Left colon (tissue), 2 donors: ENCODE results near the gene FRMD4A. TPM values are rescaled to one million over a fixed set of nuclear protein-coding genes. Genes with fewer than 3 reads are reported as not detected.

Experiments used
- ATAC-seq: fragments of 200-7000 bp; cut with Tn5 transposase; one replicate; pipeline ENCODE4 v1.9.1; 2020; ENCODE audit warnings: mild to moderate bottlenecking, moderate library complexity
- DNase-seq, 2 donors: peaks; one replicate each; pipeline ENCODE4 v3.0.0-alpha.2; 2020
- intact Hi-C, 2 donors: fragments of 100-400 bp; cut with DNase I in 1 of 2; cut with micrococcal nuclease in 1 of 2; formaldehyde crosslinking; loops; one replicate each; pipeline versions ENCODE4 v1.11.2 to v1.14.0; 2022; cut with DNase I, micrococcal nuclease
- total RNA-seq, 2 donors: library from RNA; stranded (reverse); fragmentation: NEBNext Ultra II Directional; extraction: Animal tissue kit (Norgen Biotek cat#: 25700); gene quantifications; one replicate each; pipeline ENCODE4 v1.2.1, GENCODE V29; 2021
- donor health status: DM: no; HTN: no; CAD: no.
- donor health status: DM: yes; HTN: yes; CAD: no.

The FRMD4A gene
- total RNA-seq, 2 donors from 2014 or later = 5.1 to 11.2 TPM

DNA sequence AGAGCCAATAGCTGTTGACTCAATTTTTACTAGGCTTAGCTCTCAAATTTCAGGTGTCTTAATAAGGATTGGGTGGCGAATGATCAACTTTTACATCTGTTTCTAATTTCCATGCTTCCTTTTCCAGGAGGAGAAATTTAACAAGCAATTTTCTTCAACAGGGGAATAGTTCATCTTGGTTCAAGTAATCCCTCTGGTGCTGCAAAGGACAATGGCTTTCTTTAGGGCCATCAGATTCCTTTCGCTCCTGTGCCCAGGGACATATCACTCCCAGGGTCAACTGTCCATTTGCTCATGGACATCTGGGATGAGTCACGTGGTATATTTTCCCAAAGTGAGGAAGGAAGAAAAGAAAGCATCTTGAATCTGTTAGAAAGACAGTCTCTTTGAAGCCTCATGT lies 313.3 kb downstream of the FRMD4A start:
- DNase-seq = no peak
- no peak for ATAC-seq
- intact Hi-C loops = no loop called here

DNA sequence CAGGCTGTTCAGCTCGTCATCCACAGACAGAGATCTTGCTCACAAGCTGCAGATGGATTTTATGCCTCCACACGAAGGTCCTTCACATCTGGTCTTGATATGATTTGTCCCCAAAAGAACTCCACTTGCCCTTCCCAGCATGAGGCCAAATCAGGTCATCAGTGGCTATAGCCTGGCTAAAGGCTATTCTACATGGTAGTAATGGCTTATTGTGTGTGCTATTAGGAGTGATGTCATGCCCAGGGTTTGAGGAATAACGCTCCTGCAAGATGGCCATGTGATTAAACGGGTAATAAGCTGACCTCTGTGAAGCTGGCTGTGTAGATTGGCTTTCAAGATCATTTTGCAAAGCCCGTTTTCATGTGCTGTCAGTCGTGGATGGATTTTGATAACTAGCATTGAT lies 313.8 kb downstream of the FRMD4A start:
- intact Hi-C loops = no loop called here
- DNase-seq = no peak
- no peak for ATAC-seq

DNA sequence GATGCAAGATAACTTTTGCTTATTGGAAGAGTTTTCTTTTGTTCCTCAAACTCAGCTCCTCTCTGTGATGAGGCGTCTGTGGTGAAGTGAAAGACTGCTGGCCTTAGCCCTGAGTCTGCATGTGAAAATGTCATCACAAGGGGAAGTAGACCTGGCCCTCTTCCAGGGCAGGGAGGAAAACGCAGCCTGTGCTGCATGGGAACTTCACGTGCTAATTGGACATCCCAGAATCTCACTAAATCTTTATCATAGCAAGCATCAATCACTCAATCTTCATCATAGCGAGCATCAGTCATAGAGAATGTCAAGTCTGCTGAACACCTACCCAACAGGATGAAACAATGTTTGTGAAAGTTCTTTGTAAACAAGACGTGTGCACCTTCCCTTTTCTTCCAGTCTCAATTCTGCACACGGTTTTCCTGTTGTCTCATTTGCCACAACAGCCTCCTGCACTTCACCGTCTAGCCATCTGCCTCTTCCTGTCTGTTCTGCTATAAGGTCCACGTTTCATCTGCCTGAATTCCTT lies 314.6 kb downstream of the FRMD4A start:
- intact Hi-C loops = no loop called here
- ATAC-seq (no peak), DNase-seq (peak; percentile 34 to 44)

DNA sequence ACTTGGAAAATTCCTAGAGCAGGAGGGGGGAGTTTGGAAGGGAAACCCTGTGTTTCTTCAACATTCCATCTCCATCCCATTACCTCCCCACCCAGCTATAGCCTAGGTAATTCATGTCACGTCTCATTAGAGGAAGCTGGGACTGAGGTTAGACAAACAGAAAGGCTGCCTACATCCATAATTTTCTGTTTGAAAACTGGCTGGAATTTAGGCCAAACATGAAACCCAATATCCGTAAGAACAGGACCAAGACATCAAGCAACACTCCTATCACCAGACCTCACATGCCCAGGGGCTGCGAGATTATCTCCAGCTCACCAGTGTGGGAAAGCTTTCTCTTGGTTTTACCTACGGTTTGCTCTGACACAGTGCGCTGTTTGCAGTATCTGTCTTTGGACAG lies 316.3 kb downstream of the FRMD4A start:
- DNase-seq = no peak
- intact Hi-C loops = no loop called here
- ATAC-seq = no peak

DNA sequence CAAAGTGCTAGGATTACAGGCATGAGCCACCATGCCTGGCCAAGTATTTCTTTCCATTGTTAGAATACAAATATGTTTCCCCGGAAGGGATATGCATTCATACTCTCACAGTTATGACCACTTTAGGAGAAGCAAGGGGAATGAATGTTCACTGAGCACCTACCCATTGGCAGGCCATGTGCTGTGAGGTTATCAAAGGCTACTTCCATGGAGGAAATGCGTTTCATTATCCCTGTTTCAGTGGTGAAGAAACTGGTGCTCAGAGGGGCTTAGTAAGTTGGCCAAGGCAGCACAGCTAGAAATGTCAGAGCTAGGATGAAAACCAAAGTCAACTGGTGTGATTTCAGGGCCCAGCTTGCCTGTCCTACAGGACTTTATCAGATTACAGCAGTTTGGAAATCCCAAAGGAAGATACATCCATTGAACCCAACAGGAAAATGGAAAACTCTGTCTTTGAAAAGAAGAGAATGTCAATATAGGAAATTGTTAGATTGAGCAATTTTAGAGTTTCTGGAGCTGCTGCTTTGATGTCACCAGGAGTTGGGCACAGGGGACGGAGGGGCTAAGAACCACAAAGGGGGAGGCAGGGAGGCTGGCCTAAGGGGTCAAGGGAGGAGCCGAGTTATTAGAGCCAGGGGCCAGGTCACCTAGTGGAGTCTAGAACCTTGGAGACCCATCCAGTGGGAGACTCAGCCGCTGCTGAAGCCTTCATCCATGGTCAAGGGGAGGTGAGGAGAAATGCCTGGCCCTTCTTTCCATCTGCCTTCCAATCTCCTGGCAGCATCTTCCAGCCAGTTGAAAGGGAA lies 319.8 kb downstream of the FRMD4A start:
- ATAC-seq (no peak), DNase-seq (no peak)
- intact Hi-C loops = no loop called here

DNA sequence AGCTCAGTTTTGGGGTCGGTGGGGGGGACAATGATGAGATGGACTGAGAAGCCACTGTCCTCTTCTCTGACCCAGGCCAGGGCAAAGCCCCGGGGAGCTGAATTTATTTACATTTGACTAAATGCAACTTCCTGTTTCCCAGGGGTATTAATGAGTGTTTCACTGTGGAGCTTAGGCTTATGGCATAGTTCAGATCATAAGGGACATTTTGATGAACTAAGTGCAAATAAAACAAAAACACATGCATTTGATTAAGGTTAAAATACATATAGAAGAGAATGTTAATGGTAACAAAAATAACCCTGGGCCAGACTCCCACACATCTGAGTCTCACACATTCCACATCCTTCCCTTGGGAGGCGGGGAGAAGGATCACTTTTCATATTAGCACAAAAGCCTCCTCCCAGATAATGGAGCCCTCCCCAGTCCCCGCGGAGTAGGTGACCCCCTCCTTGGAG lies 320.6 kb downstream of the FRMD4A start:
- no peak for DNase-seq
- ATAC-seq = no peak
- intact Hi-C loops = no loop called here

DNA sequence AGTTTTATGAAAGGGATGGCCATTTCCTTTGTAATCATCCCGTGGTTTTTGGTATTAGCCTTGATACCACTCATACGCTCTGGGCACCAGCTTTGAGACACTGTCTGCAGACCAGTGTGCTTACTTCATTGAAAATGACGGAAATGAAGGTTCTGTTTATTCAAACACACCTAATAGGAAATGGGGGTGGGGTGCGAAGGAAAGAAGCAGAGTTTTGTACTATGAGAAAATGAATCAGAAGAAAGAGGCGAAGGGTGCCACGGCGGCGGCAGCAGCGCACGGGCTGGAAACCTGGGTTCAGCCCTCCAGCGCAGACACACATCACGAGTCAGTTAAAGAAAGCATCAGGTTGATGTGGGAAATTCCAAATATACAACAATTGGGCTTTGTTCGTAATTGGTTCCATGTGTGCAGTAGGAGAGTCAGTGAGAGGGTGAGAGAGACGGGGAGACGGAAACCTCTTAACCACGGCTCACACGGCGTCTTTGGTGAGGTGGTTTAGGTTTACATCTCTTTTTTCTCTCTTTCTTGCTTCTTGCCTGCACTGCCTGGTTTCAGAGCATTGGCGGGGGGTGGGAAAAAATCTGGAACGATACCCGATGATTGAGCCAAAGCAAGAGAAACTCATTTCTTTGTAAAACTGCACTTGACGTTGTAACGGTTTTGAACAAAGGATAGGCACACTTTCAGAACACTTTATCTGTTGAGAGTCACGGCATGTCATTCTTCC lies 321.2 kb downstream of the FRMD4A start:
- ATAC-seq (no peak), DNase-seq (peak in 1 of 2 donors; percentile 23)
- intact Hi-C loops = no loop called here

DNA sequence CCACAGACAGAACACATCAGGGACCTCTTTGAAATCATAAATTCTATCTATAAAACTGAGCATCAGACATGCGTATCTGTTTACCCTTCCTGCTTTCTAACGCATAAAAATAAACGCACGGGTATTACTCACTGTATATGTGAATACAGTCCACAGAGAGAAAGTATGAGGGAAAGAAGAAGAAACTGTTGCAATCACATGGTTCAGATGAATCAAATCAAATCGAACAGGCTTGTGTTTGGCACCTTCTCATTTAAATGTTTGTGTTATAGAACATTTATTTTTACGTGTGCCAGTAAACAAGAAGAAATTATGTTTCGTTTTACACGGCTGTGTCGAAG lies 322.0 kb downstream of the FRMD4A start:
- intact Hi-C loops = no loop called here
- no peak for DNase-seq
- no peak for ATAC-seq

DNA sequence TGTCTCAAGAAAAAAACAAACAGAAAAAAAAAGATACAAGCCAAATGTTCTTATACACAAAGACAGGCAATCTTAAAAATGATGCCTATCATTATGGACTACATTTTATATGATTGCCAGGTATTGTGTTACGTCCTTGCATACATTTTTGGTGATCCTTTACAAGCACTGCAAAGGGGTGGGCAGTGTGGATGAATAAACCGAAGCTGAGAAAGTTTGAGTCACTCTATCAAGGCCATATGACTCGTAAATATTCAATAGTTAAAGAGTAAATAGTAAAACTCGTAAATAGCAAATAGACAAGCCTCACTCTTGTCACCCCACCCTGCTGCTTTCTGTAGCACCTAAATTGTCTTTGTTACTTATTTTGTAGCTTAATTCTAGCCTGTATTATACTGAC lies 326.2 kb downstream of the FRMD4A start:
- intact Hi-C loops = no loop called here
- no peak for DNase-seq
- no peak for ATAC-seq

DNA sequence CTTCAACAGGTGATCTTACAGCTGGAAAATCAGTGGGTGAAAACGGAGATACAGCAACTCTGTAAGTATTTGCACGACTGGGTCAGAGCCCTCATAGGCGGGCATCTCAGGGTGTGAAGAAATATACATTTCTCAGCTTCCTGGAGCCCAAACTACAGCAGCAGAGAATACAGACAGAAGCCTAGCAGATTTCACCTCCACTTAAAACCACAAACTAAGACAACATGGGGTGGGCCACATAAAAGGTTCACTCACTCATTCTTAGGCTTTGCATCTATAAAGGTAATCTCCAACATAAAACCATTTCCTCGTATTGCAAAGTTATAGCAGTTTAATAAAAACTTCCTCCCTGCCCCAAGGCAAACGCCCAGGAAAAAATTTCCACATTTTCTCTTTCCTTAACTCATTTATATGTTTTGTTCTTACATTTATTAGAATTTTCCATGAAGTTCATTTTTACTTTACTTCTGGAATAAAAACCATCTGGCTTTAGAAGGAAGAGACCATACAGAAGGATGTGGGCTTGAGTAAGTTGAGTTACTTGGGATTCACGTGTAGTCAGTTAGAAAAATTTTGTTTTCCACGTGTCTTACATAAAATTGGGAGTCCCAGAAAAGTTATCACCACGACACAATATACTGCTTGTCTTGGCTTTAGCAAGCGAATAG lies 327.1 kb downstream of the FRMD4A start:
- DNase-seq (no peak), ATAC-seq (no peak)
- intact Hi-C loops = no loop called here

DNA sequence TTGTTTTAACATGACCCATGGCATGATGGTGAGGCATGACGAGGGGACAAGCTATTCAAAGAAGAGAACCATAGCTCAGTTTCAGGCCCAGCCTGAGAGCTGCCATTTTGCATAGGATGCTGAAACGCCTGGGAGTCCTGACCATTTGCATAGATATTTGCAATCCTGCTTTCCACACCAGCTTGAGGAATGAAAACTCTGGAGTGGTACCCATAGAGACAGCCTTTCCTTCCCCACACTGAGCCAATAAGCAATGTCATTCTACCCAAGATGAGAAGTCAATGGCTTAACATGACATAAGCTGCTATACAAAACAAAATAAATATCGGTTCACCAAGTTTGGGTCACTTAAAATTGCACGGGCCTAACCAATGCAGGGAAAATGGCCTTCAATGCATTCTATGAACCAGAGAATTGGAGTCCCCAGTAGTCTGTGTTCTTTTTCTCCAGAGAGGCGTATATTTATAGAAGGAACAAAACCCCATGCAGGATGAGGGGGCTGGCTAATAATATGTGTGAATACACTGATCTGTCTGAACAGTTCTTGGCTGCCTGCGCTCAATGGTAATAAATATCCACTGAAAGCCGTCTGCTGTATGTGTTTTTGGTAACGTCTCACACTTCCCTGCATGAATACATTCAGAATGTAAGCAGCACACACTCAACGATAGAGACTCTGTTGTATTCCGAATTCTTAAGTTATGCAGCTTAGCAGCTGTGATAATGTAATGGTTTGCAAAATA lies 329.3 kb downstream of the FRMD4A start:
- DNase-seq (no peak), ATAC-seq (no peak)
- intact Hi-C loops = no loop called here

DNA sequence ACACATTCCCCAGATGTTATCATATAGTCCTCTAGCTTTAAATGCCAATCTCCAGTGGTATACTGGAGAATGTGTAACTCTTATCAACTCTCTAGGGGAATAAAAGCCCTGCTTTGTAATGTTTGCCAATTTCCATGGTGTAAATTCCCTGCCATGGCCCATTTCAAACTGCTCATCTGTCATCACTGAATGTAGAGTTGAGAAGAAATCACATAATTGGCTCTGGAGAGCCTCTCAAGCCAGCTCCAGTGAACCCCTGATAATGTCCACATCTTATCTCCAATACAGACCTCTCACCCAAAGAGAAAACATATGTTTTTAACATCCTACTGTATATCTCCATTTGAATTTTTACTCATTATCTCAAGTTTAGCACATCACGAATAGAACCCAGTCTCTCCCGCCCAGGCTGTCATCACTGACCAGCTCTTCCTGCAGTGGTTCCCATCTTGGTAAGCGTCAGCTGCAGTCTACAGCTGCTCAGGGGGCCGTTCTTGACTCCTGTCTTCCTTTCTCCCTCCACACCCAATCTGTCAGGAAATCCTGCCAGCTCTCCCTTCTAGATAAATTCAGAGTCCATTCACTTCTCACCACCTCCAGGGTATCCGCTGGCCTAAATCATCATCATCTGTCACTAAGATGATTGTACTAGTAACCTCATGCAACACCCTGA lies 332.4 kb downstream of the FRMD4A start:
- ATAC-seq (no peak), DNase-seq (no peak)
- intact Hi-C loops = no loop called here

DNA sequence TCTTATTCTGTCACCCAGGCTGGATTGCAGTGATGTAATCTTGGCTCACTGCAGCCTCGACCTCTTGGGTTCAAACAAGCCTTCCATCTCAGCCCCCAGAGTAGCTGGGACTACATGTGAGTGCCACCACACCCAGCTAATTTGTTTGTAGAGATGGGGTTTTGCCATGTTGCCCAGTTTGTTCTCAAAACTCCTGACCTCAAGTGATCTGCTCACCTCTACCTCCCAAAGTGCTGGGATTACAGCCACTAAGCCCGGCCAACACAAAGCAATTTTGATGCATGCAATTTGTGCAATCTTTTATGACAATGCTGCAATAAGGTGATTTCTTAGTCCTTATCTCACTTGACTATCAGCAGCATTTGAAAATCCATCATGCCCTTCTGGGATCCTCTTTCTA lies 333.1 kb downstream of the FRMD4A start:
- DNase-seq (no peak), ATAC-seq (no peak)
- intact Hi-C loops = no loop called here

DNA sequence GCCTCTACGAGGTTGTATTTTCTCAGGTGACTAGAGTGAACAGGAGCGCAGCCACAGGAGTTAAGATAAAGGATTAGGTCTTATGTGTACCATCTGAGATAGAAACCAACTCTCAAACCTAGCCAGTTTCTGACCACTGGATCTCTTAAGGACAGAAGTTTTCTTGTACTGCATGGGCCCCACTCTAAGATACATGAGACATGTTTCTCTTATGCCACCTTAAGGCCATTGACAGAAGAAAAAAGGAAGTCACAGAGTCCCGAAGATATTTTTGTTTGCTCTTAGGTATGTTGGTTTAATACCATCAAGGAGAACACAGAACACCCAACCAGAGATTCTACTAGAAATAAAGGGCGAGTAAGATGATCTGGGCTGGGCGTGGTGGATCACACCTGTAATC lies 335.8 kb downstream of the FRMD4A start:
- ATAC-seq (no peak), DNase-seq (no peak)
- intact Hi-C loops = no loop called here

DNA sequence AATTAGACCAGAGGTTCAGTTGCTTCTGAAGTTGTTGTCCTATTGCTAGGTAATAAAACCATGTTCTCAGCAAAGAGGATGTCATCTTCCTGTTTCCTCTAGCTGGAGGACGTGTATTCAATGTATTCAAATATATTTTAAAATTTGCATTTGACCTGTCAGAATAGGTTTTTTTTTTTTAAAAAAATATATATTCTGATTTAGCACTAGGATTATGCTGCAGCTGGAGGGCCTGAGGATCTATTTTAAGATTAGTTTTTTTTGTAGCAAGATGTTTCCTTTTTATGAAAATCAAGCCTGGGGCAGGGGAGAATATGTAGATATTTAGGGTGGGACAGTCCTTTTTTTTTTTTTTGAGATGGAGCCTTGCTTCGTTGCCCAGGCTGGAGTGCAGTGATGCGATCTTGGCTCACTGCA lies 337.0 kb downstream of the FRMD4A start:
- ATAC-seq (no peak), DNase-seq (no peak)
- intact Hi-C loops = no loop called here

DNA sequence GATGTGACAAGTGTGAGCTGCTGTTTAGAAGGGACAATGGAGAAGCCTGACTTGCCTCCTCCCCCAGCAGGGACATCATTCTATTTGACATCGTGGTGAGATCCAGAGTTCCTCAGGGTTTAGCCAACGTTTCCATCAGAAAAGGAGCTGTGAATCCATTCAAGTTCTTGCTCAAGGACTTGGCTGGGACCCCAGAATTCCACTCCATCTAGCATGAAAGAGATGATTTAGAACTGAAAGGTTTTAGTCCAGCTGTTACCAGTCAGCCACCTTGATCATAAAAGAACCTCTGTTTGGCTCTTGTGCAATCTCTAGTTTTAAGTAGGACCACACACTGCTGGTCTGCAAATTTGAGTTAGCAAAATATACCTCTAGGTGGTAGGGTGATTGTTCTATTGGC lies 337.6 kb downstream of the FRMD4A start:
- DNase-seq (no peak), ATAC-seq (no peak)
- intact Hi-C loops = no loop called here

DNA sequence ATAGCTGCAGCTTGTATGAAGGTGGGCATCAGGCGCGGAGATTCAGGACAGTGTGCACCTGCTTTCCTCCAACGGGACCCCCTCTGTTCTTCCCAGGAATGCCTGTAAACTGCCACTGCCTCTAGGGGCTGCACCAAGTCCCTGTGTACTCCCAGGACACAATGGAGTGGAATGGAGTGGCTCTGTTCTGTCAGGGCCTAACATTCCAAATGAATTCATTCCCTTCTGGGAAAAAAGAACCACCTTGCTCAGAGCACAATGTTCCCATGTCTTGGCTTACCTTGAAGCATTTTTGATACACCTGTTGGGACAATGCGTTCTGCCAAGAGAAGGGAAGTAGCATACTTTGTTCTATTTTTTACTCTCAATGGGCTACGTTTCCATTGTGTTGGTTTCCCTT lies 339.4 kb downstream of the FRMD4A start:
- DNase-seq (no peak), ATAC-seq (no peak)
- intact Hi-C loops = no loop called here

DNA sequence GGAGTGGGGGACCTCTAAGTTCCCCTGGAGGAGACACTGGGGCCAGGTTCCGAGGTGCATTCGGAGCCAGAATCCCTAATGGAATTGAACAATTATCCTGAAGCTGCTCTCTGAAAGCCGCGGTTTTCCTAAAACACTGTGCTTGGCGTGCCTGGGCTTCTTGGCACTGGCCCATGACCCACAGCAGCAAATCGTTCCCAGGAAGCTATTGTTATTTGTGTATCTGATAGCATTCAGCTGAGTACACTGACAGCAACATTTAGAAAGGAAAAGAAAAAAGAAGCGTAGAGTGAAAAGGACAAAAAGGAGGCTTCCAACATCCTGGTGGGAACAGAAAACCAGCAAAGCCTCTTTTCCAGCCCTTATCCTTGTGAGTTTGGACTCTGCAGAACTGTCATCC lies 339.8 kb downstream of the FRMD4A start:
- ATAC-seq (no peak), DNase-seq (no peak)
- intact Hi-C loops = no loop called here

DNA sequence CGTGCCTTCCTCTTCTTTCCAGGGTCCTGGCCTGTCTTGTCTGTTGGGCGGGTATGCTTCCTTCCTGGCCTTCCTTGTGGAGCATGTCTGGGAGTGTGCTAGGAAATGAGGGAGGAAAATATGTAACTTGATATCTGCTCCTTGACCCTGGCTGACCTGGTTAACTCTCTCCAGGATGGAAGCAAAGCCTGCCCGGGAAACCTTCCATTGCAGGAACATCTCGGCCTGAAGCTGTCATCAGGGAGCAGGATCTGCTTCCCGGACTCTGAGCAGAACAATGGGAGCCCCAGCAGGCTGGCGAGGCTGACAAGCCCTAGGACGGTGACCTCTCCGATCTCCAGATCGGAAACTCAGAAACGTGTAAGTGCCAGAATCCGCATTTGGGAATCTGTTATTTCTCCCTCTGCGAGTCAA lies 340.3 kb downstream of the FRMD4A start:
- DNase-seq (no peak), ATAC-seq (no peak)
- intact Hi-C loops = no loop called here
